LNCAP (cell line): ENCODE results near the gene MORC4.

ENCODE experiments used
- TF ChIP-seq, protein P1 (sequence below): fragments of 450-650 bp; IDR thresholded peaks from 2 replicates; pipeline ENCODE4 v1.5.1; 2017; ENCODE audit warnings: mild to moderate bottlenecking

Gene MORC4

DNA sequence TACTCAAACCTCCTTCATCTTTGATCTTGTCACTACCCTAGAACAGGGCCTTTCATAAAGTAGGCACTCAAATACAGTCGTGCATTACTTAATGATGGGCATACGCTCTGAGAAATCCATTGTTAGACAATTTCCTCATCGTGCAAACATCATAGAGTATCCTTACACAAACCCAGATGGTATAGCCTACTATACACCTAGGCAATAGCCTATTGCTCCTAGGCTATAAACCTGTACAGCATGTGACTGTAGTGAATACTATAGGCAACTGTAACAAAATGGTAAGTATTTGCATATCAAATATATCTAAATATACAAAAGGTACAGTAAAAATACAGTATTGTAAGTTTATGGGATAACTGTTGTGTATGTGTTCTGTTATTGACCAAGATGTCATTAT is 47.9 kb downstream of the MORC4 start:
- TF ChIP-seq, protein P1, sequence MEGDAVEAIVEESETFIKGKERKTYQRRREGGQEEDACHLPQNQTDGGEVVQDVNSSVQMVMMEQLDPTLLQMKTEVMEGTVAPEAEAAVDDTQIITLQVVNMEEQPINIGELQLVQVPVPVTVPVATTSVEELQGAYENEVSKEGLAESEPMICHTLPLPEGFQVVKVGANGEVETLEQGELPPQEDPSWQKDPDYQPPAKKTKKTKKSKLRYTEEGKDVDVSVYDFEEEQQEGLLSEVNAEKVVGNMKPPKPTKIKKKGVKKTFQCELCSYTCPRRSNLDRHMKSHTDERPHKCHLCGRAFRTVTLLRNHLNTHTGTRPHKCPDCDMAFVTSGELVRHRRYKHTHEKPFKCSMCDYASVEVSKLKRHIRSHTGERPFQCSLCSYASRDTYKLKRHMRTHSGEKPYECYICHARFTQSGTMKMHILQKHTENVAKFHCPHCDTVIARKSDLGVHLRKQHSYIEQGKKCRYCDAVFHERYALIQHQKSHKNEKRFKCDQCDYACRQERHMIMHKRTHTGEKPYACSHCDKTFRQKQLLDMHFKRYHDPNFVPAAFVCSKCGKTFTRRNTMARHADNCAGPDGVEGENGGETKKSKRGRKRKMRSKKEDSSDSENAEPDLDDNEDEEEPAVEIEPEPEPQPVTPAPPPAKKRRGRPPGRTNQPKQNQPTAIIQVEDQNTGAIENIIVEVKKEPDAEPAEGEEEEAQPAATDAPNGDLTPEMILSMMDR: no peak

DNA sequence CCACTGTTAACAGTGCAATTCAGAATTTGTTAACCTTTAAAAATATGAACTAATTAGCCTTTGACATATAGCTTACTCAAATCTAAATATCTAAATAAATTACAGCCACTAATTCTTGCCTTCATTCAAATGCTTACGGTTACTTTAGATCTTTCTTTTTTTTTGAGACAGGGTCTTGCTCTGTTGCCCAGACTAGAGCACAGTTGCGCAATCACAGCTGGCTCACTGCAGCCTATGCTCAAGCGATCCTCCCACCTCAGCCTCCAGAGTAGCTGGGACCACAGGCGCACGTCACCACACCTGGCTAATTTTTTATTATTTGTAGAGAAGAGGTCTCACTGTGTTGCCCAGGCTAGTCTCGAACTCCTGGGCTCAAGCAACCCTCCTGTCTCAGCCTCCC is 48.8 kb downstream of the MORC4 start:
- TF ChIP-seq, protein P1: no peak

DNA sequence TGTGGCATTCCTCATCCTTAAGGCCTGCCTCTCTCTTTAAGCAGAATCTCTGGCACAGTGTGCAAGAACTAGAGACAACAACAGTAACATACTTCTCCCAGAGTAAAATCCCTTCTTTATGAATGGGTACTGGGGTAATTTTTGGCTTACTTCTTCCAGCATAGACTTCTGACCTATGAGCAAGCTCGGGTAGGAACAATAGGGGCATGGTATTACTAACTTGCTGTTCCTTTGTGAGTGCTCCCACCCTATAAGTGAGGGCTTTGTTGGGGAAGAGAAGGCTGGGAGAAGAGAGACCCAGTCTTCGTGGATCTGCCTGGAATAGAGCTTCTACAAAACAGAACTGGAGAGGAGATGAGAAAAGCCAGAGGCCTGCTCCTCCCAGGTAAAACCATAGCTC is 49.6 kb downstream of the MORC4 start:
- TF ChIP-seq, protein P1: no peak

DNA sequence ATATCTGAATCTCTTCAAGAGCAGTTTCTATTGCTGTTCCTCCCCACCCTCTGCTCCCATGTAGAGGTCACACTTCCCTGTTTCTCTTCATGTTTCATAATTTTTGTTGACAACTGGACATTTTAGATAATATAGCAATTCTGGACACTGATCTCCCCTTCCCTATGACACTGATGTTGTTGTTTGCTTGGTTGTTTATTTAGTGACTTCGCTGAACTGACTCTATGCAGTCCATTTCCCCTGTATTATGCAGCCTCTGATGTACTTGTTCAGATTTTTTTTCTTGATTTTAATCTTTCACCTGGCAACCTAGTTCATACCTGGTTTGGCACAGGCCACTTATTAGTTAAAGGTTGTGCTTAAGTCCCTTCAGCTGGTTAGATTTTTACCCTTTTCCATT is 50.6 kb downstream of the MORC4 start:
- TF ChIP-seq, protein P1: no peak

DNA sequence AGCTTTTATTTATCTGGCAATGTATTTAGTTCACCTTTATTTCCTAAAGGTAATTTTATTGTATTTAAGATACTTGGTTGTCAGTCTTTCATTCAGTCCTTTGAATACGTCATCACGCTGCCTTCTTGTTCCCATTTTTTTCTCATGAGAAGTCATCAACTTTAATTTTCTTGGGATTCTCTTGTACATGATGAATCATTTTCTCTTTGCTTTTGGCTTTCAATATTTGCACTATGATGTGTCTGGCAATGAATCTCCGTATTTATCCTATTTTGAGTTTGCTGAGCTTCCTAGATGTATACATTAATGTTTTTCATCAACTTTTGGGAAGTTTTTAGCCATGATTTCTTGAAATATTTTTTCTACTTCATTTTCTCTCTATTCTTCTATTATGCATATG is 51.4 kb downstream of the MORC4 start:
- TF ChIP-seq, protein P1: no peak

DNA sequence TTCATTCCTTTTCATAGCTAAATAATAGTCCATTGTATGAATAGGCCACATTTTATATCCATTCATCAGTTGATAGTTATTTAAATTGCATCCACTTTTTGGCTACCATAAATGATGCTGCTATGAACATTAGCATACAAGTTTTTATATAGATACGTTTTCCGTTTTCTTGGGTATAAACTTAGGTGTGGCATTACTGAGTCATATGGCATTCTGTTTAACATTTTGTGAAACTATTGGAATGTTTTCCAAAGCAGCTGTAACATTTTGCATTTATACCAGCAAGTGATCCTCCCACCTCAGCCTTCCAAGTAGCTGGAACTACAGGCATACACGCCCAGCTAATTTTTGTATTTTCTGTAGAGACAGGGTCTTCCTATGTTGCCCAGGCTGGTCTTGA is 53.5 kb downstream of the MORC4 start:
- TF ChIP-seq, protein P1: no peak

DNA sequence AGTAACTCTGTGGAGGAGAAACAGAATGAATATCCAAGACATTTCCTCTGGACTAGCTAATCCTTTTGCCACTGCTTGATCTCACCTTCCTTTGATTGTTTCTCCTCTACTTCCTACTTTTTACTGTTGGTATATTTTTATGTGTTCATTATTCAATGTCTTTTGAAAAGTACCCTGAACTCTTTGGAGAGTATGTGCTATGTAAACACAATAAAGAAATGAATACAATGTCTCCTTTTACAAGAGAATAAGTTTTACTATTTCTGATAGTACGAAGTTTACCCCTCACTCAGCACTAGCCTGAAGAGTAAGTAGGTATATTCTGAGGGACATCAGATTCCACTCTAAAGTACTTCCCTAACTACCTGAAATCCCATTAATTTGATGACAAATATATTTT is 59.9 kb downstream of the MORC4 start:
- TF ChIP-seq, protein P1: no peak

DNA sequence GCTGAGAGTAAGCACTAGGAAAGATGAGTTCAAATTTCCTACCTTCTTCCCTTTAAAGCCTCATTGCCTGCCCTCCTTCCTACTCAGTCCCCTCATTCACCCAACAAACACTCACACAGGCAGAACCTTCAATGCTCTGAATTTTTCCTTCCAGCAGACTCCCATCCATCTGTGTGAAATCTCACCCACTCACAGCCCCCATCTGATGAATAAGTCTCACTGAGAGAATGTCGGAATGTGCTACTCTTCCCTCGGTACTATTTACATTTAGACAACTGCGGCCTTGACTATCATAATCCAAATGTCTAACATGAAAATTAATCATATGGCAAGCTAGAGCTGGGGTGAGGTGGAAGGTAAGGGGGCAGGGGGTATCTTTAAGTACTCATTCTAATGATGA is 60.4 kb downstream of the MORC4 start:
- TF ChIP-seq, protein P1: no peak
